Dermis microvascular lymphatic vessel endothelial cell (primary cell): Measurements from ENCODE around the gene ARL6IP4. TPM values are rescaled to one million over a fixed set of nuclear protein-coding genes. Genes with fewer than 3 reads are reported as not detected.

Source experiments
- total RNA-seq: library from RNA; depleted of rRNA; stranded (reverse); fragments of >200 nt; gene quantifications from 2 replicates; pipeline ENCODE4 v1.2.1, GENCODE V29; 2014

ARL6IP4 gene
- total RNA-seq, 1 donor from 2014 or later, result 149 TPM

Other genes starting within 250 kb of the ARL6IP4 start
- gene HCAR1, start 249.8 kb upstream of the ARL6IP4 start, total RNA-seq, result 0.13 TPM in 1 of 2 replicates, not detected in the other
- 23.8 and 30.7 TPM in 2 replicates for gene DENR, start 227.9 kb upstream of the ARL6IP4 start, total RNA-seq
- 0.13 and 0.25 TPM in 2 replicates for gene CCDC62, start 206.1 kb upstream of the ARL6IP4 start, total RNA-seq
- gene HIP1R, start 145.2 kb upstream of the ARL6IP4 start, total RNA-seq, result 39.7 and 47.2 TPM in 2 replicates
- 10.5 and 16.6 TPM in 2 replicates for gene VPS37B, start 84.6 kb upstream of the ARL6IP4 start, total RNA-seq
- 4.5 and 5.2 TPM in 2 replicates for gene ABCB9, start 14.2 kb upstream of the ARL6IP4 start, total RNA-seq
- 7.6 and 9.1 TPM in 2 replicates for gene OGFOD2, start 5.4 kb upstream of the ARL6IP4 start, total RNA-seq
- gene PITPNM2, start 170.4 kb downstream of the ARL6IP4 start, total RNA-seq, result 4.0 and 4.6 TPM in 2 replicates